OCI-LY1 (cell line): ENCODE results near the gene GFER.

Experiments
- CTCF ChIP-seq: fragments of 200-600 bp; sonication (generic), shearing (Covaris generic); IDR thresholded peaks from 2 replicates; pipeline ENCODE4 v1.5.1; 2017; ENCODE audit warnings: mild to moderate bottlenecking, antibody characterized with exemption, low read length, moderate library complexity, mixed read lengths
- EZH2 ChIP-seq: fragments of 200-600 bp; sonication (generic), shearing (Covaris generic); IDR thresholded peaks from 2 replicates; pipeline ENCODE4 v1.8.0; 2017; ENCODE audit warnings: borderline replicate concordance, mixed run types, mild to moderate bottlenecking, antibody characterized with exemption, low read length, moderate library complexity, mixed read lengths

- TF ChIP-seq CTCF (no peak), EZH2 (no peak)
Measured at GRCh38 chr16:2037115-2037514, 53.1 kb downstream of the GFER start.
